Effector CD4-positive, alpha-beta T cell (primary cell): ENCODE measurements around the gene NSMF.
A peak's percentile ranks its signal among the peaks of the same experiment; 100 is the strongest.

ENCODE experiments used
- DNase-seq: peaks from one replicate; pipeline ENCODE4 v3.0.0-alpha.2; 2020
- total RNA-seq: gene quantifications from one replicate; lab custom pipeline; 2026; lab: John Stamatoyannopoulos, UW

The NSMF gene
- 112 reads per million, percentile 85 among the genes with 10 or more reads in this experiment for total RNA-seq

- DNase-seq, result peak; percentile 93
Observed at GRCh38 chr9:137459152-137459600, at the start of gene NSMF. NSMF (minus strand) TSS chr9:137459334; CDS start chr9:137459102, 232 bp downstream.

- DNase-seq, result no peak
Observed at GRCh38 chr9:137506702-137507171, 47.6 kb upstream of the NSMF start.

- no peak for DNase-seq
Observed at GRCh38 chr9:137506274-137506673, 47.1 kb upstream of the NSMF start.

- DNase-seq, result no peak
Observed at GRCh38 chr9:137505421-137506140, 46.4 kb upstream of the NSMF start.

- DNase-seq, result no peak
Observed at GRCh38 chr9:137504432-137504777, 45.3 kb upstream of the NSMF start.

- DNase-seq, result no peak
Observed at GRCh38 chr9:137502008-137502911, 43.1 kb upstream of the NSMF start.

- no peak for DNase-seq
Observed at GRCh38 chr9:137501457-137501856, 42.3 kb upstream of the NSMF start.

GRCh38 chr9:137500666-137501397 is 41.7 kb upstream of the NSMF start:
- DNase-seq, result no peak

GRCh38 chr9:137499858-137500661 is 40.9 kb upstream of the NSMF start:
- DNase-seq, result no peak

GRCh38 chr9:137499416-137499815 is 40.3 kb upstream of the NSMF start:
- no peak for DNase-seq

- DNase-seq, result no peak
Observed at GRCh38 chr9:137498720-137499150, 39.6 kb upstream of the NSMF start.

- no peak for DNase-seq
Observed at GRCh38 chr9:137497921-137498719, 39.0 kb upstream of the NSMF start.

GRCh38 chr9:137496601-137497375 is 37.7 kb upstream of the NSMF start:
- no peak for DNase-seq

GRCh38 chr9:137494550-137495351 is 35.6 kb upstream of the NSMF start:
- no peak for DNase-seq

- DNase-seq, result no peak
Observed at GRCh38 chr9:137494104-137494544, 35.0 kb upstream of the NSMF start.

GRCh38 chr9:137493364-137494103 is 34.4 kb upstream of the NSMF start:
- no peak for DNase-seq

- no peak for DNase-seq
Observed at GRCh38 chr9:137492464-137493363, 33.6 kb upstream of the NSMF start.
